Pons (tissue), 1 donor: ENCODE measurements around the gene ARF1.
"Not testable (repeated sequence)": the region's sequence is repeated elsewhere in the genome, so short reads cannot be mapped to it uniquely, and the experiment has no call there.

Experiments used
- DNase-seq: peaks from one replicate; pipeline ENCODE4 v3.0.0-alpha.2; 2016; ENCODE audit warnings: low spot score

Gene ARF1

GRCh38 chr1:228102791-228103620 is 20.5 kb downstream of the ARF1 start, which contains the start of gene C1orf35:
Gene C1orf35 (minus strand): TSS chr1:228103325. CDS start chr1:228103227, 98 bp downstream.
- peak; percentile 81 for DNase-seq

- DNase-seq = no peak
Measured at GRCh38 chr1:228104526-228105269, 22.2 kb downstream of the ARF1 start.

- no peak for DNase-seq
Measured at GRCh38 chr1:228105270-228105995, 22.9 kb downstream of the ARF1 start.

- DNase-seq = no peak
Measured at GRCh38 chr1:228105996-228106799, 23.7 kb downstream of the ARF1 start.

GRCh38 chr1:228106800-228107054 is 24.2 kb downstream of the ARF1 start:
- no peak for DNase-seq

- no peak for DNase-seq
Measured at GRCh38 chr1:228107636-228108035, 25.1 kb downstream of the ARF1 start.

GRCh38 chr1:228108055-228108690 is 25.7 kb downstream of the ARF1 start:
- DNase-seq = no peak

GRCh38 chr1:228108742-228109072 is 26.2 kb downstream of the ARF1 start:
- DNase-seq = no peak

- DNase-seq = peak; percentile 97
Measured at GRCh38 chr1:228109073-228109961, 26.8 kb downstream of the ARF1 start, which contains the start of gene MRPL55. Gene MRPL55 (minus strand): TSS chr1:228109299. CDS start chr1:228108260, 1,039 bp downstream.

- DNase-seq = no peak
Measured at GRCh38 chr1:228109962-228110488, 27.5 kb downstream of the ARF1 start.

- no peak for DNase-seq
Measured at GRCh38 chr1:228110556-228110955, 28.0 kb downstream of the ARF1 start.

GRCh38 chr1:228111315-228111714 is 28.8 kb downstream of the ARF1 start:
- DNase-seq = not testable (repeated sequence)

GRCh38 chr1:228112167-228112566 is 29.7 kb downstream of the ARF1 start:
- DNase-seq = no peak

- DNase-seq = no peak
Measured at GRCh38 chr1:228112617-228113016, 30.1 kb downstream of the ARF1 start.

- DNase-seq = no peak
Measured at GRCh38 chr1:228114827-228115226, 32.3 kb downstream of the ARF1 start.

GRCh38 chr1:228117335-228117734 is 34.8 kb downstream of the ARF1 start:
- no peak for DNase-seq

GRCh38 chr1:228118040-228118439 is 35.5 kb downstream of the ARF1 start:
- DNase-seq = no peak

GRCh38 chr1:228120351-228120750 is 37.8 kb downstream of the ARF1 start:
- no peak for DNase-seq

- no peak for DNase-seq
Measured at GRCh38 chr1:228120857-228121489, 38.5 kb downstream of the ARF1 start.
